HCT116 (cell line): ENCODE results near the gene SYAP1.

Experiments used
- EZH2 ChIP-seq: fragments of 200-600 bp; sonication (generic); IDR thresholded peaks from 2 replicates; pipeline ENCODE4 v1.6.1; 2017; ENCODE audit warnings: antibody characterized with exemption, mixed run types
- EZH2phosphoT487 ChIP-seq: fragments of 200-600 bp; IDR thresholded peaks from 2 replicates; pipeline ENCODE4 v1.6.1; 2018; ENCODE audit warnings: antibody characterized with exemption, borderline replicate concordance
- POLR2A ChIP-seq: IDR thresholded peaks from 2 replicates; pipeline ENCODE4 v1.7.0; 2011; ENCODE audit warnings: borderline replicate concordance; ENCODE audit not compliant: insufficient read depth, insufficient read length; ENCODE audit errors: extremely low read depth
- POLR2AphosphoS5 ChIP-seq: IDR thresholded peaks from 2 replicates; pipeline ENCODE4 v1.6.1; 2011; ENCODE audit warnings: mild to moderate bottlenecking, low read depth, low read length, moderate library complexity
- RAD21 ChIP-seq: IDR thresholded peaks from 2 replicates; pipeline ENCODE4 v1.6.1; 2012; ENCODE audit warnings: low read depth, mild to moderate bottlenecking
- SP1 ChIP-seq: IDR thresholded peaks from 2 replicates; pipeline ENCODE4 v1.6.1; 2012; ENCODE audit warnings: low read depth
- YY1 ChIP-seq: IDR thresholded peaks from 2 replicates; pipeline ENCODE4 v1.6.1; 2011; ENCODE audit warnings: low read length, low read depth, moderate library complexity, mild to moderate bottlenecking; ENCODE audit not compliant: insufficient replicate concordance; ENCODE audit errors: extremely low read depth
- TF ChIP-seq, protein P1 (sequence below): IDR thresholded peaks from 2 replicates; pipeline ENCODE4 v1.6.1; 2012
- TF ChIP-seq, protein P2 (sequence below), 3 experiments: fragments of 200-600 bp in 1 of 3; sonication (generic) in 1 of 3; IDR thresholded peaks in 2 of 3; conservative IDR thresholded peaks in 1 of 3; 2 replicates each; pipeline ENCODE4 v1.5.1; 2012 to 2017; ENCODE audit warnings: low read depth in 2 of 3, low read length in 2 of 3, antibody characterized with exemption in 1 of 3, borderline replicate concordance in 1 of 3, control low read depth in 1 of 3, mild to moderate bottlenecking in 1 of 3, mixed read lengths in 1 of 3, mixed run types in 1 of 3, moderate library complexity in 1 of 3; ENCODE audit not compliant: insufficient read depth in 1 of 3

DNA sequence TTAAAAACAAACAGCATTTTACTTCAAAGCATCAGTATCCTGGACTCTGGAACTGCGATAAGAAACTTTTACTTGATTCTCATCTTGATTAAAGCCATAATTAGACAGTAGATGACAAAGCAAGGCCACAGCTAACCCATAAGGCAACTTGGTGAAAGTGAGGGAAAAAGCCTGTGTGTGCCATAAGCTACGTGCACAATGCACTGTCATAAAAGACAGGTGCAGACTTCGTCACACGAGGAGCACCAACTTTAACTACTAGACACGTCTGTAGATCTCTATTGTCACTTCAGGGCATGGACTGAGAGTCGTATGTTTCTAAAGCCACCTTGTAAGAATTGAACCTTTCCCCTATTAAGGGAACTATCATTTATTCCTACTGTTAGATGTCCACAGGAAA is 20.0 kb upstream of the SYAP1 start:
- no peak for TF ChIP-seq RAD21
- TF ChIP-seq, protein P1, sequence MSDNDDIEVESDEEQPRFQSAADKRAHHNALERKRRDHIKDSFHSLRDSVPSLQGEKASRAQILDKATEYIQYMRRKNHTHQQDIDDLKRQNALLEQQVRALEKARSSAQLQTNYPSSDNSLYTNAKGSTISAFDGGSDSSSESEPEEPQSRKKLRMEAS: no peak
- no peak for TF ChIP-seq POLR2AphosphoS5
- TF ChIP-seq, protein P2, sequence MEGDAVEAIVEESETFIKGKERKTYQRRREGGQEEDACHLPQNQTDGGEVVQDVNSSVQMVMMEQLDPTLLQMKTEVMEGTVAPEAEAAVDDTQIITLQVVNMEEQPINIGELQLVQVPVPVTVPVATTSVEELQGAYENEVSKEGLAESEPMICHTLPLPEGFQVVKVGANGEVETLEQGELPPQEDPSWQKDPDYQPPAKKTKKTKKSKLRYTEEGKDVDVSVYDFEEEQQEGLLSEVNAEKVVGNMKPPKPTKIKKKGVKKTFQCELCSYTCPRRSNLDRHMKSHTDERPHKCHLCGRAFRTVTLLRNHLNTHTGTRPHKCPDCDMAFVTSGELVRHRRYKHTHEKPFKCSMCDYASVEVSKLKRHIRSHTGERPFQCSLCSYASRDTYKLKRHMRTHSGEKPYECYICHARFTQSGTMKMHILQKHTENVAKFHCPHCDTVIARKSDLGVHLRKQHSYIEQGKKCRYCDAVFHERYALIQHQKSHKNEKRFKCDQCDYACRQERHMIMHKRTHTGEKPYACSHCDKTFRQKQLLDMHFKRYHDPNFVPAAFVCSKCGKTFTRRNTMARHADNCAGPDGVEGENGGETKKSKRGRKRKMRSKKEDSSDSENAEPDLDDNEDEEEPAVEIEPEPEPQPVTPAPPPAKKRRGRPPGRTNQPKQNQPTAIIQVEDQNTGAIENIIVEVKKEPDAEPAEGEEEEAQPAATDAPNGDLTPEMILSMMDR (IDR thresholded peaks at IDR 0.05 in 2 of 3, conservative IDR thresholded peaks at IDR 0.05 in 1 of 3; ENCODE audit: borderline replicate concordance in 1 of 3, insufficient read depth in 1 of 3, low read depth in 2 of 3, low read length in 2 of 3): no peak
- TF ChIP-seq SP1: no peak
- TF ChIP-seq POLR2A: no peak
- TF ChIP-seq EZH2phosphoT487: no peak
- TF ChIP-seq YY1: no peak
- TF ChIP-seq EZH2: no peak
